ENCODE results near the gene MRPS26. TPM values are rescaled to one million over a fixed set of nuclear protein-coding genes. Genes with fewer than 3 reads are reported as not detected.
"Not testable (repeated sequence)": the region's sequence is repeated elsewhere in the genome, so short reads cannot be mapped to it uniquely, and the experiment has no call there.

The MRPS26 gene
- total RNA-seq, 1 donor from 2014 or later: 49.9 TPM

DNA sequence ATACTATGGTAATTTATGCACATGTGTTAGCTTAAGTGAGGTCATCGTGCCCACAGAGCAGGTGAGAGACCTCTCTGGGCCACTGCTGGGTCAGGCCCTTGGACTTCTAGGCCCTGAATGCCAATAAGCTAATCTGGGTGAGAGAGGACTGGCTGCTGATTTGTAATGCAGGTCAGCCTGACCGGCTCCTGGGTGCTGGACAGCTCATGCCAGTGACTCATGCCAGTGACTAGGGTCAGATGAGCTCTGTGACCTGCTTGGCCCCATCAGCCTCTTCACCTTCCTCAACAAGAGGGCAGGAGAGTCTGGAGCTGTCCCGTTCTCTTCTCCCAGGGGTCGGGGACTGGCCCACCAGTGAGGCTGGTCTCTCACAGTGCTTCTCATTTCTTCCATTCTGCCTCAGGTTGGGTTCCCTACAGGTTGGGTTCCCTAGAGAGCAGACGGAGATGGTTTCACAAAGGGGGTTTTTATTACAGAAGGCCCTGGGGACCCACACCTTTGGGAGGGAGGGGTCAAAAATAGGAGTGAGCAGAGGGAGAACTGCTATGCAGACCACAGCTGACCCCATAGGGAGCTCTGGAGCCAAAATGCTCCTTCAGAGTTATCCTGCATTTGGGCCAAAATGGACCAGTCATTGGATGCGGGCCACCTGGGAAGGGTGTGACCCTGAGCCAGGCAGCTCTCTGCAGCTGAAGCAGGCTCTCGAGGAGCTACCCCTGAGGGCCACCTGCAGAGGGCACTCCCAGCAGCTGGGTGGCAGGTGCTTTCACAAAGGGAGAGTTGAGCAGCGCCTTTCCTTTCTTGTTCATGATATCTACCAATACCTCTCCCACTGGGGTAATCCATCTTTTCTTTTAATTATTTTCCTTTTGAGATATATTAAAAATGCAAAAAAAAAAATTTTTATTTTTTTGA is 23.4 kb downstream of the MRPS26 start:
- ATAC-seq (ENCODE audit: poor library complexity) (no peak), DNase-seq (no peak)
- intact Hi-C loops (cut with DNase I): loop anchor here (5.0 kb wide), 1 partner anchor 43 kb away; no protein-coding TSS in a partner anchor

DNA sequence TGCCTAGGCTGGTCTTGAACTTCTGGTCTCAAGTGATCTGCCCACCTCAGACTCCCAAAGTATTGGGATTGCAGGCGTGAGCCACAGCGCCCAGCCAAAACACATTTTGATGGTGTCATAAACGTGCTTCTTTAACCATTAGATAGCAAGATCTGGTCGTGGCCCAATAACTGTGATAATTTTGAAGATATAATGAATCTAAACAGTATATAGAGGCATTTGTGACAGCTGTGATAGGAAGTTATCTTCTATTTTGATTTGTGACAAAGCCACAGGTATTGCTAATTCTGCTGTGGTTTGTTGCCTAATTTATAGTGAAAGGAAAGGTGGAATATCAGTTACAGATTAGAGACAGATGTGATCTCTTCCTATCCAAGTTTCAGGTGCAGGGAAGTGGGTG is 24.9 kb downstream of the MRPS26 start:
- ATAC-seq (ENCODE audit: poor library complexity): no peak
- intact Hi-C loops (cut with DNase I): no loop called here
- no peak for DNase-seq

DNA sequence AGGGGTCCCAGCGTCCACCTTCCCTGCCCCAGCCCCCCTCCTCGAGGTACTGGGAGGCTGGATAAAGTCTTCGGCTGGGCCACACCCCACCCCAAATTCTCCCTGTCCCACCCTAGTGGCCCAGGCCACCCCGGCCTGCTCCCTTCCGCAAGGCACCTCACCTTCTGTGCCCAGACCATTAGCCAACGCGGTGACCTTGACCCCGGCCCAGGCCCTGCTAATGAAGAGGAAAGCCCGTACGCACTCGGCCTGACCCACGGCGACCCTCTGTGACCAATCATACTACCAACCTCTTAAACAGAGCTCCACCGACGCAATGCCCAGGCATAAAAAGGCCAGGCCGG is 25.4 kb downstream of the MRPS26 start:
- no peak for ATAC-seq (ENCODE audit: poor library complexity)
- intact Hi-C loops (cut with DNase I): no loop called here

DNA sequence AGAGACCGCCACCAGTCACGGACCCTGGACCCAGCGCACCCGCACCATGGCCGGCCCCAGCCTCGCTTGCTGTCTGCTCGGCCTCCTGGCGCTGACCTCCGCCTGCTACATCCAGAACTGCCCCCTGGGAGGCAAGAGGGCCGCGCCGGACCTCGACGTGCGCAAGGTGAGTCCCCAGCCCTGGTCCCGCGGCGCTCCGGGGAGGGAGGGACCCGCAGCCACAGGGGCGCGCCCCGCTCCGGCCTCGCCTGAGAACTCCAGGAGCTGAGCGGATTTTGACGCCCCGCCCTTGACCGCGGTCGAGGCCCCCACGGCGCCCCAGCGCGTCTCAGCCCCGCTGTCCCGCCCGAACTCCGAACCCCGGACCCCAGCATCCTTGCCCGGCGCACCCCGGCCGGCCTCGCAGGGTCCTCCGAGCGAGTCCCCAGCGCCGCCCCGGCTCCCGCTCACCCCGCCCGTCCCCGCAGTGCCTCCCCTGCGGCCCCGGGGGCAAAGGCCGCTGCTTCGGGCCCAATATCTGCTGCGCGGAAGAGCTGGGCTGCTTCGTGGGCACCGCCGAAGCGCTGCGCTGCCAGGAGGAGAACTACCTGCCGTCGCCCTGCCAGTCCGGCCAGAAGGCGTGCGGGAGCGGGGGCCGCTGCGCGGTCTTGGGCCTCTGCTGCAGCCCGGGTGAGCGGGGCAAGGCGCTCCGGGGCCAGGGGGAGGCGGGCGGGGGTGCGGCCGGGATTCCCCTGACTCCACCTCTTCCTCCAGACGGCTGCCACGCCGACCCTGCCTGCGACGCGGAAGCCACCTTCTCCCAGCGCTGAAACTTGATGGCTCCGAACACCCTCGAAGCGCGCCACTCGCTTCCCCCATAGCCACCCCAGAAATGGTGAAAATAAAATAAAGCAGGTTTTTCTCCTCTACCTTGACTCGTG is 26.0 kb downstream of the MRPS26 start, which contains the start of gene OXT:
OXT (plus strand) TSS at position 11 of the 920 bp plus-strand sequence; CDS start at position 47, 36 bp downstream.
- intact Hi-C loops (cut with DNase I): no loop called here
- peak; percentile 68 for DNase-seq
- peak; percentile 88 for ATAC-seq (ENCODE audit: poor library complexity)

More for the DNA sequence above, 25.4 kb downstream of the MRPS26 start:
- no peak for DNase-seq

DNA sequence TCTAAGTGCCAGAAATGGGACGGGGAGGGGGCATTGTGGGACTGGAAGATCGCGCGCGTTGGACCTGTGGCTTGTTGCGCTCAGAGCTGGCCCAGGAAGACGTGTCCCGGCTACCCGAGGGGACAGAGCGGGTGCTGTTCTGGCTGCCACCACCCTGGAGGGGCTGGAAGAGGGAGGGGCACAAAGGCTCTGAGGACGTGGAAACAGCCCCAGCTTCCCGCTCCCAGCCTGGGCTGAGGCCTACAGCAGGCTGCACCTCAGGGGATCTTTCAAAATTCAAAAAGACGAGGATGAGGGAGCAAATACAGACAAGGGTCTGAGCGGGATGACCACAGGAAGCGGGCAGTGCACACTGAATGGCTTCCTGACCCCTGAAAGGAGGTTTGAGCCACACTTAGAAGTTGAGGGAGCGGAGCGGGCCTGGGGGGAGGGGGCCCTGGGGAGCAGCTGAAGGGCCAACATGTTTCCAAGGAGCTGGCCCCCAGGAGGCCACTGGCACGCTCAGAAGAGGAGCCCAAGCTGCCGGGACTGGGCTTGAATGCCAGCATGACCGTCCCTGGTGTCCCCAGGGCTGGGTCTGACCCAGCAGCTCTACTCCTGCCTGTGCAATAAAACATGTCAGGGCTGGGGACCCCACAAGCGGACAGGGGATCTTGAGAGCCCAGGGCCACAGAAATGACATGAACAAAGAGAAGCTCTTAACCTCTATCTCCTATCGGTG is 26.8 kb downstream of the MRPS26 start:
- intact Hi-C loops (cut with DNase I): no loop called here
- ATAC-seq (ENCODE audit: poor library complexity) (no peak), DNase-seq (no peak)

DNA sequence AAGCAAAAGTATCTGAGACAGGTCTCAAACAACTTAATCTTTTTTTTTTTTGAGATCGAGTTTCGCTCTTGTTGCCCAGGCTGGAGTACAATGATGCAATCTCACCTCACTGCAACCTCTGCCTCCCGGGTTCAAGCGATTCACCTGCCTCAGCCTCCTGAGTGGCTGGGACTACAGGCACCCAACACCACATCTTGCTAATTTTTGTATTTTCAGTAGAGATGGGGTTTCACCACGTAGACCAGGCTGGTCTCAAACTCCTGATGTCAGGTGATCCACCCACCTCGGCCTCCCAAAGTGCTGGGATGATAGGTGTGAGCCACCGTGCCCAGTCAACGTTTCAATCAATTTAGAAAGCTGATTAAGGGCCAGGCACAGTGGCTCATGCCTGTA is 27.4 kb downstream of the MRPS26 start:
- ATAC-seq (ENCODE audit: poor library complexity); intact Hi-C loops (cut with DNase I); DNase-seq: not testable (repeated sequence)

DNA sequence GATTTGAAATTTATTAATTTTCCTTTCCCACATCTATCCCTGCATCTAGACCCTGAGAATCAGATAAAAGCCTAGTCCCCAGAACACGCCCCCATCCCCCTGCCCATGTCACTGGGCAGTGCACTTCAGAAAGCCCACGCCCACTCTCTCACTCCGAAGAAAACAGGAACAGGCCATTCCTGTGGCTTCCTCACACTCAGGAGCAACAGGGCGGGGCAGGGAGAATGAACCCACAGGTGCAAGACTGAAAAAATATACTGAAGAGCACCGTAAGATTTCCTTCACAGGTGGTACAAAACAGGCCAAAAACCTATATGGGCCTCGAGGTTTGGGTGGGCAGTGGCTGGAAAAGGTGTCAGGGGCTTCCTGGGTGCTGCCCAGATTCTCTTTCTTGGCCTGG is 29.0 kb downstream of the MRPS26 start:
- intact Hi-C loops (cut with DNase I): no loop called here
- DNase-seq (no peak), ATAC-seq (ENCODE audit: poor library complexity) (no peak)

DNA sequence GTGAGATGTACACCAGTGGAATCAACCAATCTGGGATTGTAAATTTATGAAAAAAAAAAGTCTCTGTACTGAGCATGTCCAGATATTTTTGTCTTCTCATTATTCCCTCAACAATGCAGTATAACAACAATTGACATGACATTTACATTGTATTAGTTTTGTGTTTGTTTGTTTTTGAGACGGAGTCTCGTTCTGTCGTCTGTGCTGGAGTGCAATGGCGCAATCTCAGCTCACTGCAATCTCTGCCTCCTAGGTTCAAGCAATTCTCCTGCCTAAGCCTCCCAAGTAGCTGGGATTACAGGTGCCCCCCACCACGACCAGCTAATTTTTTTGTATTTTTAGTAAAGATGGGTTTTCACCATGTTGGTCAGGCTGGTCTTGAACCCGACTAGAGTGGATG is 29.5 kb downstream of the MRPS26 start:
- intact Hi-C loops (cut with DNase I); ATAC-seq (ENCODE audit: poor library complexity); DNase-seq: not testable (repeated sequence)

DNA sequence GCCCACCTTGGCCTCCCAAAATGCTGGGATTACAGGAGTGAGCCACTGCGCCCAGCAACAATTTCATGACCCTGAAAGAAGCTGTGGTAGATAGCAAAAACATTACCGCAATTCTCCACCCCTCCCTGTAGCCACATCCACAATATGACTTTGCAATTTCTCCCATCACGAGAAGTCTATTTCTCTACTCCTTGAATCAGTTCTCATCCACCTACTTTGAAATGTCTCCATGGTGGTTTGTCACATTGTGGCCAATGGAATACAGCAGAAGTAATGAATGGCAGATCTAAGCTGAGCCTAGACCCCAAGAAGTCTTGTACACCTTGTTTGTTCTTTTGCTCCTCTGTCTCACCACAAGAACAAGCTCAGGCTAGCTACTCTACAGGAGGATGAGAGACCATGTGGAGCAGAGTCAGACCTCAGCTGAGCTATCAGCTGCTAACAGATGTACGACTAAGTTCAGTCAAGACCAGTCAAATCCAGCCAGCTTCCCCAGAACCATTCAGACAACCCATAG is 31.8 kb downstream of the MRPS26 start:
- ATAC-seq (ENCODE audit: poor library complexity): no peak
- no peak for DNase-seq
- intact Hi-C loops (cut with DNase I): no loop called here

DNA sequence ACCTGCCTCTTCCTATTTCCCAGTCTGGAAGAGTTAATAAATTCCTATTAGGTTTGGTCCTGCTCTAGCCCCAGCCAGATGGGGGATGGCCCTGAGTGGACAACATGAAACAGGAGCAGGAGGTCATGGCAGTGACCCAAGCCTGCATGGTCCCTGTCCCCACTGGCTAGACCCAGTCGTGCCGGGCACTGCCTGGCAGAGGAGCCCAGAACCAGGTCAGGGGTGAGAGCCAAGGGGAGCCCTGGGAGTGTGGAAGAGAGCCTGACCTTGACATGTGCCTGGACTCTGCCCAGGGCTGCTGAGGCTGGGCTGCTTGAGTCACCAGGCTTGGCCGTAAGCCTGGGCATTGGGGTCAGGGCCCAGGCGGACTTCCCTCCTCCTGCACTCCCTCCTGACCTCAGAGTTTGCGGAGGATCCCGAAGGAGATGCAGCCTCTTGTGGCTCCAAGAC is 35.1 kb downstream of the MRPS26 start:
- intact Hi-C loops (cut with DNase I): no loop called here
- peak; percentile 97 for ATAC-seq (ENCODE audit: poor library complexity)
- peak; percentile 88 for DNase-seq

DNA sequence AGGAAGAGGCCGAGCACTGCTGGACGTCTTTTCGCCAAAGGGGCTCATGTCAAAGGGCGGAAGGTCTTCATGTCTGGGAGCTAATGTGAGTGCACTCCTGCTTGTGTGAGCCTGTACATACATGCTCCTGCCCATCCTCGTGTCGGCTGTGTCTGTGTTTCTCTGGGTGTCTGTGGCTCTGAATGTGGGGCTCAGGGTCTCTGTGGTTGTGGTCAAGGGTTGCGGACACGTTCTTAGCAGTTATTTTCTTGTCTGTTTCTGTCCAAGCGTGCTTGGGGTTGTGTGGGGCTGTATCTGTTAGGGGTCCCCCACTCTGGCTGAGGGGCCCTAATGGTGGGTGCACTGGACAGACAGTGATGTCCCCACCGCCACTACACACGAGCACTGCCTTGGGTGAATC is 35.8 kb downstream of the MRPS26 start:
- DNase-seq: no peak
- intact Hi-C loops (cut with DNase I): no loop called here
- ATAC-seq (ENCODE audit: poor library complexity): no peak

DNA sequence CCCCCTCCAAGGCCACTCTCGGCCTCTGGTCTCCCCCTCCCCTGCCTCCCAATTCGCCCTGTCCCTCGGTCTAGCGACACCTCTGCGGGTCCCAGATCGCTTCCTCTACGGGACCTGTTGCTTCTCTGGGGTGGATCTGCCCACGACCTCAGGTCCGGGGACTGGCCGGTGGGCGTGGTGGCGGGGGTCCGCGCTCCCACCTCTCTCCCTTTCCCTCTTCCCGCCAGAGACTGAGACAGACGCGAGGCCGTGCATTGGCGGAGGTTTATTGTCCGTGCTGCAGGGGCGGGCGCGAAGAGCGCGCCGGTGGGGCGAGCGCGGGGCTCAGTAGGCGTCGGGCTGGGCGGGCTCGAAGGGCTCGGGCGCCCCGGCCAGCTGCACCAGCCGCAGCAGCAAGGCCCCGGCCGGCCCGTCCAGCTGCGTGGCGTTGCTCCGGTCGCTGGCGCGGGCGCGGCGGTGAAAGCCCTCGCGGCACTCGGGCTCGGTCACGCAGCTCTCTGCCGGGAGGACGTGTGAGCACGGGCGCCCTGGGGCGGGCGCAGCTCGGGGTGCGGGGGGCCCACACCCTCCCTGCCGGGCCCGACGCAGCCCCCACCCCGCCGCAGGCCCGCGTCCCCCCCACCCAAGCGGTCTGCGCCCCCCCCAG is 36.6 kb downstream of the MRPS26 start:
- DNase-seq: no peak
- ATAC-seq (ENCODE audit: poor library complexity): peak; percentile 26
- intact Hi-C loops (cut with DNase I): no loop called here

DNA sequence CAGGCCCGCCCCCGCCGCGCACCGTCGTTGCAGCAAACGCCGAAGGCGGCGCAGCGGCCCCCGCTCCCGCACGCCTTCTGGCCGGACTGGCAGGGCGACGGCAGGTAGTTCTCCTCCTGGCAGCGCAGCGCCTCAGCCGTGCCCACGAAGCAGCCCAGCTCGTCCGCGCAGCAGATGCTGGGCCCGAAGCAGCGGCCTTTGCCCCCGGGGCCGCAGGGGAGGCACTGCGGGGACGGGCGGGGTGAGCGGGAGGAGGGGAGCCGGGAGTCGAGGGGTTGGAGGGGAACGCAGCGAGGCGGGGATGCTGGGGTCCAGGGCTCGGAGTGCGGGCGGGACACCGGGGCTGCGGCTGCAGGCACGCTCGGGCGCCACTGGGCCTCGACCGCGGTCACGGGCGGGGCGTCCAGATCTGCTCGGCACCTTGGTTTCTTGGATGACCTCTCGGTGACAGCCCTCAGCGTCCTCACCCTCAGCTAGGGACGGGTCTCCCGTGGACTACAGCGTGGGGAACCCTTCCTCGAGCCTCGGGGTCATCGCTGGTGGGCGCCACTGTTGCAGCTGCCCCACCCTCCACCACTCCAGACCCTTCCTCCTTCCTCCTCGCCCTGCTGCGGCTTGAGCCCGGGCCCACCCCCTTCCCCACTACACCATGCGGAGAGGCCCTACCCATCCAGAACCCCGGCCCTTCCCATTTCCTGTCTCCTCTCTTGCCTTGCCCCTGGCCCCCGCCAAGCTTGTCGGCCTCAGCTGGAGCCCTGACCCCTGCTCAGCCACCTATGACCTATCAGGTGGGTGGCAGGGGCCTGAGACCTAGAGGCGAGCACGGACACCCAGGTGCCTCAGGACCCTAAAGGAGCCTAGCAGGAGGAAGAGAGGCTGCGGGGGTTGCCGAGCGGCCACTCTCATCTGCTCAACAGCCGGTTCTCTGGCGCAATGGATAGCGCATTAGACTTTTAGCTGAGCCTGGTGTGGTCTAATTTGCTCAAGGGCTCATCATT is 37.4 kb downstream of the MRPS26 start:
- ATAC-seq (ENCODE audit: poor library complexity) (no peak), DNase-seq (no peak)
- intact Hi-C loops (cut with DNase I): no loop called here

DNA sequence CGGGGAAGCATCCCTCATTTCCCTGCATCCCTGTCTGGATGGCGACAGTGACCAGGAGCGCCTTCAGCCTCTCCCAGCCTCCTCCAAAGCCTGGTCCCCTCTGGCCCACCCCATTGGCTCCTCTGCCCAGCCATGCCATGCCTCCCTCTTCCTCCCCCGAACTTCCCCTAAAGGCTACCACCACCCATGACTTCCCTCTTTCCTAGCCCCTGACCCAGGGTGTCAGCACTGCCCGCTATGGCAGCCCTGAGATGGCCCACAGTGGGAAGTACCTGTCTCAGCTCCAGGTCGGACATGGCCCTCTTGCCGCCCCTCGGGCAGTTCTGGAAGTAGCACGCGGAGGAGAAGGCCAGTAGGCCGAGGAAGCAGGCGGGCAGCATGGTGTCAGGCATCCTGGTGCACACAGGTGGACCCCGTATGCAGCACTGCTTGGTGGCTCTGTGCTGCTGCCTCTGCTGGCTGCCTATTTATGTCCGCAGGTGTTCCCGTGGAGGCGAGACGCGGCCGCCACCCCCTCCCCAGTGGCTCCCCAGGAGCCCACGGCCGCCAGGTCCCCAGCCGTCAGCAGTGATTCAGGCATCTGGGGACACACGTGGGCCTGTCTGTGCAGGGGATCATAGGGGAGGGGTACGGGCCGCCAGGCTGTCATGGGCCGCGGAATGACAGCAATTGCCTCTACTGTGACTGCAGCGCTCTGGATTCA is 38.6 kb downstream of the MRPS26 start, which contains the start of gene AVP:
AVP (minus strand) TSS at position 442 of the 703 bp plus-strand sequence; CDS start at position 392, 50 bp downstream.
- ATAC-seq (ENCODE audit: poor library complexity) (no peak), DNase-seq (no peak)
- intact Hi-C loops (cut with DNase I): no loop called here

DNA sequence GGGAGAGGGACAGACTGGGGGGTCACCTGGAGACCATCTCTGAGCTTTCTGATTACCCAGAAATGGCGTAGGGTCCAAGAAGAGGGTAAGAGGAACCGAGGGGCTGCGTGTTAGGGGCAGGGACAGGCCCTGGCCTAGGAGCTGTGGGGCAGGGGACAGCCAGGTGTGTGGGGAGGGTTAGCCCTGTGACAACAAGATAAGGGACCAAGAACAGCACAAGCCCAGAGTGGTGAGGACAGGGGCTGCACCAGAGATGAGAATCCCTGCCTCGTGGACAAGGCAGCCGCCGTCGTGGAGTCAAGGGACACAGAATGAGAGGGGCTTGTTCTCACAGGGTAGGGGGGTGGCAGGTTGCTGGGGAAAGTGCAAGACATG is 39.1 kb downstream of the MRPS26 start:
- DNase-seq: no peak
- intact Hi-C loops (cut with DNase I): no loop called here
- no peak for ATAC-seq (ENCODE audit: poor library complexity)

DNA sequence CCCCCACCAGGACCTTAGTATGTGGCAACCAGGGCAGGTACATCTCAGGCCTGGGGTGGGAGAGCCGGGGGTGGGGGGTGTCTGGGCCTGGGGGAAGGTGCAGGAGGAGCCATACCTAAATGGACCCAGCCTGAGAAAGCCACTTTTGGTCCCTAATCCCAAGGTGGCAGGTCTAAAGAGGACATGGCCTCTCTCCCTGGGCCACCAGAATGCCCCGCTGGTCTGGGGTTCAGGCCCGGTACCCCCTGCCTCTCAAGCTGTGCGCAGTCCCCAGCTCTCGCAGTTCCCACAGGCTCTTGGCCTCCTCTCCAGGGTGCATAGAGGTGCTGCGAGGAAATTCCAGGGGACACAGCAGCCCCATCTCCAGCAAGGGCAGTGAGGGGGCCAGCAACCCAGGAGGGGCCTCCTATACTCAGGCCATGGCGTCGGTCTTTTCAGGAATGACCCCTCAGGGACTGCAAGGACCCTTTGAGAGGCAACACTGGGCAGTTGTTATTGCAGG is 39.8 kb downstream of the MRPS26 start:
- no peak for ATAC-seq (ENCODE audit: poor library complexity)
- DNase-seq: no peak
- intact Hi-C loops (cut with DNase I): no loop called here

Measured in Right ventricle myocardium superior (tissue), 1 donor.